ENCODE data around the gene GRIK3.

DNA sequence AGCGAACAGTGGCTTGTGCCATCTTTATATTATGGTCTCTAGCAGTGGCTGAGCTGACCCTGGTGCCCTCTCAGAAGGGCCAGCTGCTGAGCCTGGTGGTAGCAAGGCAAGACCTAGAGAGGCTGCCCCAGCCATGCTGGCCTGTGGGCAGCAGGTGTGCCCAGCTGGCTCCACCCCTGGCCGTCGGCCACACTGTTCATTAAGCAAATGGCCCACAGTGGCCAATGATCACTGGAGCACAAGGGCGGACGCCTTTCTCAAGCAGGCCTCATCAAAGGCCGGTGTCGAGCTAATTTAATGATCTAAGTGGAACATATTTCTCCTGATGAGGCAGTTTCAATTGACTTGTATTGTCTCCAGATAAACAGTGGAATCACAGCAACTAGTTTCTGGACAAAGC lies 89.4 kb downstream of the GRIK3 start:
- TF ChIP-seq, protein P1, sequence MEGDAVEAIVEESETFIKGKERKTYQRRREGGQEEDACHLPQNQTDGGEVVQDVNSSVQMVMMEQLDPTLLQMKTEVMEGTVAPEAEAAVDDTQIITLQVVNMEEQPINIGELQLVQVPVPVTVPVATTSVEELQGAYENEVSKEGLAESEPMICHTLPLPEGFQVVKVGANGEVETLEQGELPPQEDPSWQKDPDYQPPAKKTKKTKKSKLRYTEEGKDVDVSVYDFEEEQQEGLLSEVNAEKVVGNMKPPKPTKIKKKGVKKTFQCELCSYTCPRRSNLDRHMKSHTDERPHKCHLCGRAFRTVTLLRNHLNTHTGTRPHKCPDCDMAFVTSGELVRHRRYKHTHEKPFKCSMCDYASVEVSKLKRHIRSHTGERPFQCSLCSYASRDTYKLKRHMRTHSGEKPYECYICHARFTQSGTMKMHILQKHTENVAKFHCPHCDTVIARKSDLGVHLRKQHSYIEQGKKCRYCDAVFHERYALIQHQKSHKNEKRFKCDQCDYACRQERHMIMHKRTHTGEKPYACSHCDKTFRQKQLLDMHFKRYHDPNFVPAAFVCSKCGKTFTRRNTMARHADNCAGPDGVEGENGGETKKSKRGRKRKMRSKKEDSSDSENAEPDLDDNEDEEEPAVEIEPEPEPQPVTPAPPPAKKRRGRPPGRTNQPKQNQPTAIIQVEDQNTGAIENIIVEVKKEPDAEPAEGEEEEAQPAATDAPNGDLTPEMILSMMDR (conservative IDR thresholded peaks at IDR 0.05; ENCODE audit: low read length): no peak
- TF ChIP-seq EZH2phosphoT487 (IDR thresholded peaks at IDR 0.05; ENCODE audit: borderline replicate concordance, low read depth, low read length): no peak

All from OCI-LY7 (cell line).